ENCODE results near the gene RPL10. TPM values are rescaled to one million over a fixed set of nuclear protein-coding genes. Genes with fewer than 3 reads are reported as not detected.

Gene RPL10
- polyA plus RNA-seq, 1 donor from 2014 or later: 3,689 TPM

GRCh38 chrX:154426916-154427770 is 29.0 kb downstream of the RPL10 start:
- peak overlapping the region; percentile 77 for H3K4me3 ChIP-seq (ENCODE audit: low read length)
- no peak overlapping the region for H3K27ac ChIP-seq (ENCODE audit: low read length)
- no peaks in the 10 kb centered on the region for H3K9me3 ChIP-seq (ENCODE audit: low read length)
- H3K4me2 ChIP-seq (ENCODE audit: low read length): no peak overlapping the region
- H3K36me3 ChIP-seq (ENCODE audit: insufficient read depth, low read length): no peaks in the 10 kb centered on the region
- H3K9ac ChIP-seq (ENCODE audit: low read length): no peak overlapping the region
- H3K27me3 ChIP-seq (ENCODE audit: insufficient read depth, low read depth, low read length): no peaks in the 10 kb centered on the region
- no peaks in the 10 kb centered on the region for H3K9me2 ChIP-seq (ENCODE audit: insufficient read depth, low read length)
- H2AFZ ChIP-seq (ENCODE audit: low read depth, low read length): no peak overlapping the region
- peaks cover 12% of the 10 kb centered on the region for H3K79me2 ChIP-seq (replicated peaks; ENCODE audit: insufficient read depth, low read length)
- H4K20me1 ChIP-seq (ENCODE audit: insufficient read depth): no peaks in the 10 kb centered on the region
- H3F3A ChIP-seq (ENCODE audit: insufficient read depth, low read length, poor library complexity, severe bottlenecking): no peaks in the 10 kb centered on the region
- TF ChIP-seq REST (IDR thresholded peaks at IDR 0.05; ENCODE audit: borderline replicate concordance): no peak
- TF ChIP-seq EZH2 (IDR thresholded peaks at IDR 0.05; ENCODE audit: borderline replicate concordance, insufficient read depth, low read length, poor library complexity, severe bottlenecking): no peak
- no peak for TF ChIP-seq SMC3 (conservative IDR thresholded peaks at IDR 0.05; ENCODE audit: poor library complexity)
- TF ChIP-seq POLR2AphosphoS5 (IDR thresholded peaks at IDR 0.05): no peak
- TF ChIP-seq, protein P1, sequence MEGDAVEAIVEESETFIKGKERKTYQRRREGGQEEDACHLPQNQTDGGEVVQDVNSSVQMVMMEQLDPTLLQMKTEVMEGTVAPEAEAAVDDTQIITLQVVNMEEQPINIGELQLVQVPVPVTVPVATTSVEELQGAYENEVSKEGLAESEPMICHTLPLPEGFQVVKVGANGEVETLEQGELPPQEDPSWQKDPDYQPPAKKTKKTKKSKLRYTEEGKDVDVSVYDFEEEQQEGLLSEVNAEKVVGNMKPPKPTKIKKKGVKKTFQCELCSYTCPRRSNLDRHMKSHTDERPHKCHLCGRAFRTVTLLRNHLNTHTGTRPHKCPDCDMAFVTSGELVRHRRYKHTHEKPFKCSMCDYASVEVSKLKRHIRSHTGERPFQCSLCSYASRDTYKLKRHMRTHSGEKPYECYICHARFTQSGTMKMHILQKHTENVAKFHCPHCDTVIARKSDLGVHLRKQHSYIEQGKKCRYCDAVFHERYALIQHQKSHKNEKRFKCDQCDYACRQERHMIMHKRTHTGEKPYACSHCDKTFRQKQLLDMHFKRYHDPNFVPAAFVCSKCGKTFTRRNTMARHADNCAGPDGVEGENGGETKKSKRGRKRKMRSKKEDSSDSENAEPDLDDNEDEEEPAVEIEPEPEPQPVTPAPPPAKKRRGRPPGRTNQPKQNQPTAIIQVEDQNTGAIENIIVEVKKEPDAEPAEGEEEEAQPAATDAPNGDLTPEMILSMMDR (IDR thresholded peaks at IDR 0.05; ENCODE audit: poor library complexity, severe bottlenecking): no peak
- no peak for TF ChIP-seq MXI1 (conservative IDR thresholded peaks at IDR 0.05; ENCODE audit: poor library complexity, severe bottlenecking)
- TF ChIP-seq RAD21 (conservative IDR thresholded peaks at IDR 0.05): no peak
- no peak for TF ChIP-seq TAF1 (IDR thresholded peaks at IDR 0.05; ENCODE audit: low read depth)
- TF ChIP-seq EP300 (conservative IDR thresholded peaks at IDR 0.05; ENCODE audit: poor library complexity, severe bottlenecking): no peak

DNA sequence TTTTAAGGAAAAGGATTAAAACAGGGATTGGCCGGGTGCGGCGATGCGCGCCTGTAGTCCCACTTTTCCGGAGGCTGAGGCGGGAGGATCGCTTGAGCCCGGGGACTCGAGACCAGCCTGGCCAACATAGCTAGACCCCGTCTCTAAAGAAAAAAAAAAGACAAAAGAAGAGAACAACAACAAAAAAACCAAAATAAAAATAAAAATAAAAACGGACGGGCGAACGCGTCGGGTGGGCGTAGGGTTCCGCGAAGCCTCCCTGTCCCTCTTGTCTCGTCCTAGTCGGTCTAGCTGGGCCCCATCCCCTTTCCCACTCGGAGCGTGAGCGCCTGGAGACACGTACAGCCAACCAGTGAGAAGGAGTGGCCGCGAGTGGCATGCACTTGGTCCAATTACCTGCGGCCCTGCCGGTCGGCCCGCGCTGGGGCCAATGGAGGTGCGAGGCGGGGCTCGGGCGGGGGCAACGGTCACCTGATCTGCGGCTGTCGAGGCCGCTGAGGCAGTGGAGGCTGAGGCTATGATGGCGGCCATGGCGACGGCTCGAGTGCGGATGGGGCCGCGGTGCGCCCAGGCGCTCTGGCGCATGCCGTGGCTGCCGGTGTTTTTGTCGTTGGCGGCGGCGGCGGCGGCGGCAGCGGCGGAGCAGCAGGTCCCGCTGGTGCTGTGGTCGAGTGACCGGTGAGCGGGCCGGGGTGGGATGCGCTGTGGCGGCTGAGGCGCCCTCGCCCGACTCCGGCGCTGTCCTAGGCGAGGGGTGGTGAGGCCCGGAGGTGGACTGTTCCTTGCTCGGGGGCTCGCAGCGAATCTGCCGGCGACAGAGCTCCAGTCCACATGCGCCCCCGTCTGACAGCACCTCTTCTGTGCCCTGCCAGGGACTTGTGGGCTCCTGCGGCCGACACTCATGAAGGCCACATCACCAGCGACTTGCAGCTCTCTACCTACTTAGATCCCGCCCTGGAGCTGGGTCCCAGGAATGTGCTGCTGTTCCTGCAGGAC is 30.3 kb downstream of the RPL10 start, which contains the start of gene ATP6AP1:
TSS of gene ATP6AP1 (plus strand) at position 502 of the 996 bp plus-strand sequence. CDS start at position 518, 16 bp downstream.
- H4K20me1 ChIP-seq (ENCODE audit: insufficient read depth): no peaks in the 10 kb centered on the region
- H3K36me3 ChIP-seq (ENCODE audit: insufficient read depth, low read length): no peaks in the 10 kb centered on the region
- no peaks in the 10 kb centered on the region for H3F3A ChIP-seq (ENCODE audit: insufficient read depth, low read length, poor library complexity, severe bottlenecking)
- H3K9ac ChIP-seq (ENCODE audit: low read length): peak within 1 kb of the TSS; percentile 77
- no peaks in the 10 kb centered on the region for H3K27me3 ChIP-seq (ENCODE audit: insufficient read depth, low read depth, low read length)
- H3K79me2 ChIP-seq (replicated peaks; ENCODE audit: insufficient read depth, low read length): peaks cover 12% of the 10 kb centered on the region
- no peaks in the 10 kb centered on the region for H3K9me3 ChIP-seq (ENCODE audit: low read length)
- H3K4me3 ChIP-seq (ENCODE audit: low read length): peak within 1 kb of the TSS; percentile 77
- H3K27ac ChIP-seq (ENCODE audit: low read length): peak within 1 kb of the TSS; percentile 72
- H2AFZ ChIP-seq (ENCODE audit: low read depth, low read length): peak within 1 kb of the TSS; percentile 27
- TF ChIP-seq SMC3 (conservative IDR thresholded peaks at IDR 0.05; ENCODE audit: poor library complexity): no peak
- TF ChIP-seq EP300 (conservative IDR thresholded peaks at IDR 0.05; ENCODE audit: poor library complexity, severe bottlenecking): no peak
- peak; percentile 86 for TF ChIP-seq POLR2AphosphoS5 (IDR thresholded peaks at IDR 0.05)
- TF ChIP-seq EZH2 (IDR thresholded peaks at IDR 0.05; ENCODE audit: borderline replicate concordance, insufficient read depth, low read length, poor library complexity, severe bottlenecking): no peak
- peak; percentile 14 for TF ChIP-seq RAD21 (conservative IDR thresholded peaks at IDR 0.05)
- TF ChIP-seq REST (IDR thresholded peaks at IDR 0.05; ENCODE audit: borderline replicate concordance): peak; percentile 52
- TF ChIP-seq MXI1 (conservative IDR thresholded peaks at IDR 0.05; ENCODE audit: poor library complexity, severe bottlenecking): peak; percentile 61
- TF ChIP-seq, protein P1 (IDR thresholded peaks at IDR 0.05; ENCODE audit: poor library complexity, severe bottlenecking): peak; percentile 29
- peak; percentile 89 for TF ChIP-seq TAF1 (IDR thresholded peaks at IDR 0.05; ENCODE audit: low read depth)
- H3K4me2 ChIP-seq (ENCODE audit: low read length): peak within 1 kb of the TSS; percentile 80
- no peaks in the 10 kb centered on the region for H3K9me2 ChIP-seq (ENCODE audit: insufficient read depth, low read length)

Measured in neural cell (in vitro differentiated cells).